Measurements from ENCODE around the gene AFF3. TPM values are rescaled to one million over a fixed set of nuclear protein-coding genes. Genes with fewer than 3 reads are reported as not detected.

Gene AFF3
- total RNA-seq, 4 donors from 2014 or later: 8.5 to 77.2 (median 27.1) TPM

DNA sequence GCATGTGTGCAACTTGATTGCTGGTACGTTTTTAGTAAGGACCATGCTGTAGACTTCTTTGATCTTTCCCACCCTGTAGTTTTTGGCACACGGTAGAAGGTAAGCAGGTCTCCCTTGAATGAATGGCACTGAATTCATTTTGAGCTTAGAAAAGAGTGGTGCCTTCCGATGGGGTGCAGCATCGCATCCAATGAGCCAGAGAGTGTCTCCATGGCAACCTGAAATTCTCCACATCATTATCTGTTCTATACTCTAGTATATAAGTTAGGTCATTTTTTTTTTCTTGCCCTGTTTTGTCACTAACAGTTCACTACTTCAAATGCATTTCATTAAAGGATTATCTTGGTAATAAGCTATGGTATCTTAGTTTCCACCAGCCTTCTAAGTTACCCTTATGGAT is 571.4 kb downstream of the AFF3 start:
- H3K27me3 ChIP-seq: no peaks in the 10 kb centered on the region
- intact Hi-C loops (cut with DNase I; ENCODE audit: low total_unique reads): no loop called here
- H3K4me1 ChIP-seq: no peaks in the 10 kb centered on the region
- H3K36me3 ChIP-seq: no peaks in the 10 kb centered on the region
- H3K27ac ChIP-seq: no peak overlapping the region
- no peaks in the 10 kb centered on the region for H3K9me3 ChIP-seq
- H3K4me3 ChIP-seq: no peak overlapping the region
- DNase-seq: no peak
- no peak for TF ChIP-seq CTCF (IDR thresholded peaks at IDR 0.05)

GRCh38 chr2:99569386-99569785 is 573.0 kb downstream of the AFF3 start:
- Histone ChIP-seq H3K36me3 (no peaks in the 10 kb centered on the region), H3K9me3 (no peaks in the 10 kb centered on the region), H3K27me3 (no peaks in the 10 kb centered on the region), H3K27ac (no peak overlapping the region), H3K4me3 (no peak overlapping the region), H3K4me1 (no peaks in the 10 kb centered on the region)
- intact Hi-C loops (cut with DNase I; ENCODE audit: low total_unique reads): no loop called here
- TF ChIP-seq POLR2A (IDR thresholded peaks at IDR 0.05): no peak
- TF ChIP-seq CTCF (IDR thresholded peaks at IDR 0.05): no peak
- no peak for DNase-seq

DNA sequence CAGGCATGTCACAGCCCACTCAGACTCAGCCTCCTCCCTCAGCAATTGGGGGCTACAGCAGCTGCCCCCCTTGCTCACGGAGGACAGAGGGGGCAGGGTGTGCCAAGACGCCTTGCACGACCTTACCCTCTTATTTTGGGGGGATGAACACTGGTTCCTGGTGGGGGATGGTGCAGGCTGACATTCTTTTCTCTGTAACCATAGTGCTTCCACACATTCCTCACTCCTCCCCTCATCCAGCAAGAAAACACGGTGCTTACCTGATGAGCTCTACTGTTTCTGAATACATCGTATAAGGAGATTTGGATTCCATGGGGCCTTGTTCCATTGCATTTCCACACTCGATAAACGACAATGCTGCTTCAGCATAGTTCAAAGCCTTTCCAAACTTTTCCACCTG is 577.2 kb downstream of the AFF3 start:
- Histone ChIP-seq H3K27me3 (no peaks in the 10 kb centered on the region), H3K36me3 (no peaks in the 10 kb centered on the region), H3K4me3 (no peak overlapping the region), H3K27ac (no peak overlapping the region), H3K4me1 (no peaks in the 10 kb centered on the region), H3K9me3 (no peaks in the 10 kb centered on the region)
- intact Hi-C loops (cut with DNase I; ENCODE audit: low total_unique reads): no loop called here
- no peak for DNase-seq
- TF ChIP-seq POLR2A (IDR thresholded peaks at IDR 0.05): no peak
- no peak for TF ChIP-seq CTCF (IDR thresholded peaks at IDR 0.05)

GRCh38 chr2:99562516-99562915 is 579.9 kb downstream of the AFF3 start:
- TF ChIP-seq CTCF (IDR thresholded peaks at IDR 0.05) (no peak), POLR2A (IDR thresholded peaks at IDR 0.05) (no peak)

GRCh38 chr2:99561804-99562203 is 580.6 kb downstream of the AFF3 start:
- H3K27ac ChIP-seq: no peak overlapping the region
- H3K4me3 ChIP-seq: no peak overlapping the region
- no peaks in the 10 kb centered on the region for H3K36me3 ChIP-seq
- H3K9me3 ChIP-seq: no peaks in the 10 kb centered on the region
- H3K4me1 ChIP-seq: no peaks in the 10 kb centered on the region
- no peak for DNase-seq
- TF ChIP-seq POLR2A (IDR thresholded peaks at IDR 0.05) (no peak), CTCF (IDR thresholded peaks at IDR 0.05) (no peak)
- H3K27me3 ChIP-seq: no peaks in the 10 kb centered on the region
- intact Hi-C loops (cut with DNase I; ENCODE audit: low total_unique reads): no loop called here

More at GRCh38 chr2:99562516-99562915, 579.9 kb downstream of the AFF3 start:
- intact Hi-C loops (cut with DNase I; ENCODE audit: low total_unique reads): no loop called here
- H3K4me1 ChIP-seq: no peaks in the 10 kb centered on the region
- H3K9me3 ChIP-seq: no peaks in the 10 kb centered on the region
- no peaks in the 10 kb centered on the region for H3K36me3 ChIP-seq
- H3K4me3 ChIP-seq: no peak overlapping the region
- no peaks in the 10 kb centered on the region for H3K27me3 ChIP-seq
- H3K27ac ChIP-seq: no peak overlapping the region
- no peak for DNase-seq

Data from uterus (tissue), 4 donors.